HepG2 (cell line): ENCODE measurements around the gene FANCG. TPM values are rescaled to one million over a fixed set of nuclear protein-coding genes. Genes with fewer than 3 reads are reported as not detected.

Experiments
- BRD4 ChIP-seq: sonication (generic); formaldehyde crosslinking; IDR thresholded peaks from 2 replicates; pipeline ENCODE4 v1.4.0; 2020; ENCODE audit warnings: missing genetic modification reagents
- CERS6 ChIP-seq: sonication (generic); formaldehyde crosslinking; IDR thresholded peaks from 2 replicates; pipeline ENCODE4 v1.5.0; 2020; ENCODE audit warnings: missing genetic modification reagents
- MXD3 ChIP-seq: IDR thresholded peaks from 2 replicates; pipeline ENCODE4 v1.6.1; 2016; ENCODE audit warnings: mild to moderate bottlenecking, missing biosample characterization, missing genetic modification reagents
- PAX8 ChIP-seq: sonication (generic); formaldehyde crosslinking; IDR thresholded peaks from 2 replicates; pipeline ENCODE4 v1.8.0; 2022; ENCODE audit warnings: mild to moderate bottlenecking, missing genetic modification reagents, borderline replicate concordance
- PAXIP1 ChIP-seq: sonication (generic); formaldehyde crosslinking; conservative IDR thresholded peaks from 2 replicates; pipeline ENCODE4 v1.4.0; 2020; ENCODE audit warnings: mild to moderate bottlenecking, missing genetic modification reagents, moderate library complexity
- PRMT3 ChIP-seq: sonication (generic); formaldehyde crosslinking; IDR thresholded peaks from 2 replicates; pipeline ENCODE4 v1.8.1; 2022; ENCODE audit warnings: low read depth, mild to moderate bottlenecking, moderate library complexity, missing genetic modification reagents, borderline replicate concordance
- RFX5 ChIP-seq: IDR thresholded peaks from 2 replicates; pipeline ENCODE4 v1.6.1; 2011; ENCODE audit warnings: low read depth, low read length, improper control_type of control experiment
- SMAD9 ChIP-seq: sonication (generic); formaldehyde crosslinking; IDR thresholded peaks from 2 replicates; pipeline ENCODE4 v1.5.1; 2020; ENCODE audit warnings: mild to moderate bottlenecking, missing genetic modification reagents
- SMYD3 ChIP-seq: sonication (generic); formaldehyde crosslinking; IDR thresholded peaks from 2 replicates; pipeline ENCODE4 v1.8.1; 2023; ENCODE audit warnings: mild to moderate bottlenecking, missing genetic modification reagents
- ZBTB40 ChIP-seq, 2 experiments: fragments of 450-650 bp in 1 of 2; sonication (generic) in 1 of 2; formaldehyde crosslinking in 1 of 2; IDR thresholded peaks; 2 replicates each; pipeline versions ENCODE4 v1.6.1 to v1.8.0; 2016 to 2022; ENCODE audit warnings: antibody characterized with exemption in 1 of 2, mild to moderate bottlenecking in 1 of 2, missing genetic modification reagents in 1 of 2
- ZMAT3 ChIP-seq: sonication (generic); formaldehyde crosslinking; conservative IDR thresholded peaks from 2 replicates; pipeline ENCODE4 v1.7.0; 2021; ENCODE audit warnings: missing genetic modification reagents
- ZNF101 ChIP-seq: sonication (generic); formaldehyde crosslinking; IDR thresholded peaks from 2 replicates; pipeline ENCODE4 v1.4.0; 2020; ENCODE audit warnings: mild to moderate bottlenecking, low read depth, missing genetic modification reagents, borderline replicate concordance
- ZNF773 ChIP-seq: sonication (generic); formaldehyde crosslinking; IDR thresholded peaks from 2 replicates; pipeline ENCODE4 v1.4.0; 2020; ENCODE audit warnings: missing genetic modification reagents, borderline replicate concordance
- polyA plus RNA-seq, 8 experiments: library from polyadenylated mRNA; depleted of rRNA in 3 of 8; stranded (reverse) in 7 of 8; unstranded in 1 of 8; fragments of >200 nt; fragmentation: Illumina TruSeq in 4 of 8; extraction: Trizol in 4 of 8; gene quantifications; 2 replicates each; pipeline versions ENCODE4 v1.2.1 to v1.2.3, GENCODE V29; 2011 to 2016; ENCODE audit warnings: low read depth in 4 of 8, missing spikeins in 1 of 8, mixed read lengths in 1 of 8; ENCODE audit not compliant: insufficient read depth in 1 of 8
- total RNA-seq, 5 experiments: library from RNA; depleted of rRNA; stranded (reverse); fragments of >200 nt; fragmentation: Illumina TruSeq; extraction: Trizol; gene quantifications; 2 replicates each; pipeline ENCODE4 v1.2.3, GENCODE V29; 2016; ENCODE audit warnings: low read depth in 1 of 5

The FANCG gene
- total and polyA plus RNA-seq, 2 of the 13 experiments (the other 11 are each of a cell fraction or from before 2014, with no cell fraction given): 14.4 to 45.1 TPM

- TF ChIP-seq ZBTB40 (IDR thresholded peaks at IDR 0.05) (no peak), ZBTB40 (CRISPR knock-in tag; IDR thresholded peaks at IDR 0.05) (peak; percentile 85; the same call in 1 of the 2 replicates), CERS6 (CRISPR knock-in tag) (no peak), MXD3 (peak; percentile 91), ZMAT3 (CRISPR knock-in tag) (peak; percentile 77; the same call in 1 of the 2 replicates), ZNF773 (CRISPR knock-in tag) (peak; percentile 50), SMAD9 (no peak), ZNF101 (CRISPR knock-in tag) (0 out of 2 replicates have a peak, but pooled peaks have one; percentile 42), RFX5 (no peak), BRD4 (CRISPR knock-in tag) (peak; percentile 88; the same call in 1 of the 2 replicates), PRMT3 (CRISPR knock-in tag) (no peak), SMYD3 (peak; percentile 24; the same call in 1 of the 2 replicates), PAX8 (CRISPR knock-in tag) (peak; percentile 97), PAXIP1 (CRISPR knock-in tag) (peak; percentile 71)
These were observed 16.5 kb upstream of the FANCG start, which contains the start of gene PIGO (continued) for GRCh38 chr9:35096035-35096849.
